ENCODE results near the gene RNPEPL1.
"Not testable (repeated sequence)": the region's sequence is repeated elsewhere in the genome, so short reads cannot be mapped to it uniquely, and the experiment has no call there.

Gene RNPEPL1

GRCh38 chr2:240538031-240538780 lies 30.1 kb upstream of the RNPEPL1 start:
- Histone ChIP-seq H3K27ac (ENCODE audit: low read depth in 2 of 2, low read length in 2 of 2) (no peak overlapping the region), H3K27me3 (ENCODE audit: control insufficient read depth in 2 of 2, insufficient read depth in 2 of 2, low read length in 2 of 2) (no peaks in the 10 kb centered on the region), H3K9ac (ENCODE audit: low read depth in 1 of 2, low read length in 2 of 2) (no peak overlapping the region), H3K4me1 (ENCODE audit: control insufficient read depth in 2 of 2, insufficient read depth in 2 of 2, low read length in 2 of 2) (no peaks in the 10 kb centered on the region), H3K9me3 (ENCODE audit: control insufficient read depth in 2 of 2, low read length in 2 of 2) (no peaks in the 10 kb centered on the region), H3K36me3 (ENCODE audit: control insufficient read depth in 2 of 2, insufficient read depth in 2 of 2, low read length in 2 of 2) (peaks cover 14 to 32% of the 10 kb centered on the region in 2 donors), H3K4me3 (ENCODE audit: low read length in 2 of 2) (no peak overlapping the region)

GRCh38 chr2:240539101-240539500 lies 29.2 kb upstream of the RNPEPL1 start:
- not testable (repeated sequence) for H3K27ac ChIP-seq (ENCODE audit: low read depth in 2 of 2, low read length in 2 of 2); H3K4me1 ChIP-seq (ENCODE audit: control insufficient read depth in 2 of 2, insufficient read depth in 2 of 2, low read length in 2 of 2); H3K9ac ChIP-seq (ENCODE audit: low read depth in 1 of 2, low read length in 2 of 2); H3K27me3 ChIP-seq (ENCODE audit: control insufficient read depth in 2 of 2, insufficient read depth in 2 of 2, low read length in 2 of 2); H3K9me3 ChIP-seq (ENCODE audit: control insufficient read depth in 2 of 2, low read length in 2 of 2); H3K4me3 ChIP-seq (ENCODE audit: low read length in 2 of 2)
- peaks cover 14 to 30% of the 10 kb centered on the region in 2 donors for H3K36me3 ChIP-seq (ENCODE audit: control insufficient read depth in 2 of 2, insufficient read depth in 2 of 2, low read length in 2 of 2)

- H3K27me3 ChIP-seq (ENCODE audit: control insufficient read depth in 2 of 2, insufficient read depth in 2 of 2, low read length in 2 of 2) = no peaks in the 10 kb centered on the region
- H3K36me3 ChIP-seq (ENCODE audit: control insufficient read depth in 2 of 2, insufficient read depth in 2 of 2, low read length in 2 of 2) = peaks cover 14 to 30% of the 10 kb centered on the region in 2 donors
- H3K27ac ChIP-seq (ENCODE audit: low read depth in 2 of 2, low read length in 2 of 2) = no peak overlapping the region
- H3K9ac ChIP-seq (ENCODE audit: low read depth in 1 of 2, low read length in 2 of 2) = no peak overlapping the region
- H3K4me3 ChIP-seq (ENCODE audit: low read length in 2 of 2) = no peak overlapping the region
- no peaks in the 10 kb centered on the region for H3K9me3 ChIP-seq (ENCODE audit: control insufficient read depth in 2 of 2, low read length in 2 of 2)
- H3K4me1 ChIP-seq (ENCODE audit: control insufficient read depth in 2 of 2, insufficient read depth in 2 of 2, low read length in 2 of 2) = no peaks in the 10 kb centered on the region
Observed at GRCh38 chr2:240539906-240540305, 28.4 kb upstream of the RNPEPL1 start.

- H3K36me3 ChIP-seq (ENCODE audit: control insufficient read depth in 2 of 2, insufficient read depth in 2 of 2, low read length in 2 of 2) = peaks cover 15 to 24% of the 10 kb centered on the region in 2 donors
- no peak overlapping the region for H3K27ac ChIP-seq (ENCODE audit: low read depth in 2 of 2, low read length in 2 of 2)
Observed at GRCh38 chr2:240551288-240551687, 17.0 kb upstream of the RNPEPL1 start.

GRCh38 chr2:240551811-240552210 lies 16.5 kb upstream of the RNPEPL1 start:
- Histone ChIP-seq H3K9ac (ENCODE audit: low read depth in 1 of 2, low read length in 2 of 2) (no peak overlapping the region), H3K36me3 (ENCODE audit: control insufficient read depth in 2 of 2, insufficient read depth in 2 of 2, low read length in 2 of 2) (peaks cover 15 to 24% of the 10 kb centered on the region in 2 donors), H3K27ac (ENCODE audit: low read depth in 2 of 2, low read length in 2 of 2) (no peak overlapping the region)

More at GRCh38 chr2:240551288-240551687, 17.0 kb upstream of the RNPEPL1 start:
- no peaks in the 10 kb centered on the region for H3K27me3 ChIP-seq (ENCODE audit: control insufficient read depth in 2 of 2, insufficient read depth in 2 of 2, low read length in 2 of 2)
- H3K9me3 ChIP-seq (ENCODE audit: control insufficient read depth in 2 of 2, low read length in 2 of 2) = peaks cover 0 to 2% of the 10 kb centered on the region in 2 donors
- no peak overlapping the region for H3K9ac ChIP-seq (ENCODE audit: low read depth in 1 of 2, low read length in 2 of 2)
- H3K4me1 ChIP-seq (ENCODE audit: control insufficient read depth in 2 of 2, insufficient read depth in 2 of 2, low read length in 2 of 2) = no peaks in the 10 kb centered on the region
- no peak overlapping the region for H3K4me3 ChIP-seq (ENCODE audit: low read length in 2 of 2)

GRCh38 chr2:240553956-240554480 lies 14.3 kb upstream of the RNPEPL1 start:
- H3K27me3 ChIP-seq (ENCODE audit: control insufficient read depth in 2 of 2, insufficient read depth in 2 of 2, low read length in 2 of 2) = no peaks in the 10 kb centered on the region
- H3K9me3 ChIP-seq (ENCODE audit: control insufficient read depth in 2 of 2, low read length in 2 of 2) = peaks cover 0 to 2% of the 10 kb centered on the region in 2 donors
- no peak overlapping the region for H3K27ac ChIP-seq (ENCODE audit: low read depth in 2 of 2, low read length in 2 of 2)
- no peak overlapping the region for H3K4me3 ChIP-seq (ENCODE audit: low read length in 2 of 2)
- H3K4me1 ChIP-seq (ENCODE audit: control insufficient read depth in 2 of 2, insufficient read depth in 2 of 2, low read length in 2 of 2) = peaks cover 3% of the 10 kb centered on the region in 2 donors
- H3K36me3 ChIP-seq (ENCODE audit: control insufficient read depth in 2 of 2, insufficient read depth in 2 of 2, low read length in 2 of 2) = peaks cover 15 to 26% of the 10 kb centered on the region in 2 donors
- H3K9ac ChIP-seq (ENCODE audit: low read depth in 1 of 2, low read length in 2 of 2) = no peak overlapping the region

More at GRCh38 chr2:240551811-240552210, 16.5 kb upstream of the RNPEPL1 start:
- Histone ChIP-seq H3K4me1 (ENCODE audit: control insufficient read depth in 2 of 2, insufficient read depth in 2 of 2, low read length in 2 of 2) (no peaks in the 10 kb centered on the region), H3K27me3 (ENCODE audit: control insufficient read depth in 2 of 2, insufficient read depth in 2 of 2, low read length in 2 of 2) (no peaks in the 10 kb centered on the region), H3K9me3 (ENCODE audit: control insufficient read depth in 2 of 2, low read length in 2 of 2) (peaks cover 0 to 2% of the 10 kb centered on the region in 2 donors), H3K4me3 (ENCODE audit: low read length in 2 of 2) (no peak overlapping the region)

GRCh38 chr2:240554767-240555493 lies 13.4 kb upstream of the RNPEPL1 start:
- no peaks in the 10 kb centered on the region for H3K27me3 ChIP-seq (ENCODE audit: control insufficient read depth in 2 of 2, insufficient read depth in 2 of 2, low read length in 2 of 2)
- peaks cover 15 to 26% of the 10 kb centered on the region in 2 donors for H3K36me3 ChIP-seq (ENCODE audit: control insufficient read depth in 2 of 2, insufficient read depth in 2 of 2, low read length in 2 of 2)

GRCh38 chr2:240555541-240556250 lies 12.6 kb upstream of the RNPEPL1 start:
- peaks cover 0 to 2% of the 10 kb centered on the region in 2 donors for H3K9me3 ChIP-seq (ENCODE audit: control insufficient read depth in 2 of 2, low read length in 2 of 2)
- H3K27ac ChIP-seq (ENCODE audit: low read depth in 2 of 2, low read length in 2 of 2) = no peak overlapping the region
- no peak overlapping the region for H3K9ac ChIP-seq (ENCODE audit: low read depth in 1 of 2, low read length in 2 of 2)
- peaks cover 15 to 24% of the 10 kb centered on the region in 2 donors for H3K36me3 ChIP-seq (ENCODE audit: control insufficient read depth in 2 of 2, insufficient read depth in 2 of 2, low read length in 2 of 2)
- no peak overlapping the region for H3K4me3 ChIP-seq (ENCODE audit: low read length in 2 of 2)
- H3K27me3 ChIP-seq (ENCODE audit: control insufficient read depth in 2 of 2, insufficient read depth in 2 of 2, low read length in 2 of 2) = no peaks in the 10 kb centered on the region
- H3K4me1 ChIP-seq (ENCODE audit: control insufficient read depth in 2 of 2, insufficient read depth in 2 of 2, low read length in 2 of 2) = peaks cover 10% of the 10 kb centered on the region in 2 donors

More at GRCh38 chr2:240554767-240555493, 13.4 kb upstream of the RNPEPL1 start:
- Histone ChIP-seq H3K4me3 (ENCODE audit: low read length in 2 of 2) (no peak overlapping the region), H3K4me1 (ENCODE audit: control insufficient read depth in 2 of 2, insufficient read depth in 2 of 2, low read length in 2 of 2) (peaks cover 10% of the 10 kb centered on the region in 2 donors), H3K9ac (ENCODE audit: low read depth in 1 of 2, low read length in 2 of 2) (no peak overlapping the region), H3K27ac (ENCODE audit: low read depth in 2 of 2, low read length in 2 of 2) (no peak overlapping the region), H3K9me3 (ENCODE audit: control insufficient read depth in 2 of 2, low read length in 2 of 2) (peaks cover 0 to 2% of the 10 kb centered on the region in 2 donors)

- Histone ChIP-seq H3K9me3 (ENCODE audit: control insufficient read depth in 2 of 2, low read length in 2 of 2) (no peaks in the 10 kb centered on the region), H3K36me3 (ENCODE audit: control insufficient read depth in 2 of 2, insufficient read depth in 2 of 2, low read length in 2 of 2) (peaks cover 15 to 17% of the 10 kb centered on the region in 2 donors), H3K9ac (ENCODE audit: low read depth in 1 of 2, low read length in 2 of 2) (no peak overlapping the region), H3K4me1 (ENCODE audit: control insufficient read depth in 2 of 2, insufficient read depth in 2 of 2, low read length in 2 of 2) (peaks cover 10 to 12% of the 10 kb centered on the region in 2 donors), H3K27me3 (ENCODE audit: control insufficient read depth in 2 of 2, insufficient read depth in 2 of 2, low read length in 2 of 2) (no peaks in the 10 kb centered on the region), H3K4me3 (ENCODE audit: low read length in 2 of 2) (no peak overlapping the region), H3K27ac (ENCODE audit: low read depth in 2 of 2, low read length in 2 of 2) (no peak overlapping the region)
Observed at GRCh38 chr2:240556553-240557100, 11.7 kb upstream of the RNPEPL1 start.
